ENCODE data around the gene C2orf69. TPM values are rescaled to one million over a fixed set of nuclear protein-coding genes. Genes with fewer than 3 reads are reported as not detected.

Gene C2orf69
- 8.7 TPM for total RNA-seq
- long read RNA-seq, transcript C2orf69-201 (2 exons, 3,728 nt), result major isoform, 28 of 30 reads
- long read RNA-seq, partial matches to known transcripts, result 0 of 30 reads
- long read RNA-seq, other reads (novel, unspliced or antisense), result 2 of 30 reads

GRCh38 chr2:199911052-199911876 is at the start of gene C2orf69:
Gene C2orf69 (plus strand): TSS chr2:199911293. CDS start chr2:199911439, 146 bp downstream.
- intact Hi-C loops (cut with DNase I), result loop anchor here (5.0 kb wide), 2 partner anchors 46 to 396 kb away; partner anchors contain the start of genes MAIP1, SPATS2L and TYW5
- peak; percentile 97 for DNase-seq (ENCODE audit: low spot score)

GRCh38 chr2:199862788-199863187 is 48.3 kb upstream of the C2orf69 start:
- intact Hi-C loops (cut with DNase I), result no loop called here
- DNase-seq (ENCODE audit: low spot score), result no peak

- intact Hi-C loops (cut with DNase I), result no loop called here
- DNase-seq (ENCODE audit: low spot score), result no peak
Measured at GRCh38 chr2:199865905-199866304, 45.2 kb upstream of the C2orf69 start.

GRCh38 chr2:199868431-199869226 is 42.5 kb upstream of the C2orf69 start:
- intact Hi-C loops (cut with DNase I), result no loop called here
- no peak for DNase-seq (ENCODE audit: low spot score)

GRCh38 chr2:199869227-199869541 is 41.9 kb upstream of the C2orf69 start:
- intact Hi-C loops (cut with DNase I), result no loop called here
- no peak for DNase-seq (ENCODE audit: low spot score)

GRCh38 chr2:199869653-199870052 is 41.4 kb upstream of the C2orf69 start:
- no peak for DNase-seq (ENCODE audit: low spot score)
- intact Hi-C loops (cut with DNase I), result no loop called here

GRCh38 chr2:199870581-199870980 is 40.5 kb upstream of the C2orf69 start:
- intact Hi-C loops (cut with DNase I), result no loop called here
- DNase-seq (ENCODE audit: low spot score), result no peak

GRCh38 chr2:199874209-199874608 is 36.9 kb upstream of the C2orf69 start:
- intact Hi-C loops (cut with DNase I), result no loop called here
- no peak for DNase-seq (ENCODE audit: low spot score)

- intact Hi-C loops (cut with DNase I), result no loop called here
- DNase-seq (ENCODE audit: low spot score), result no peak
Measured at GRCh38 chr2:199875400-199875799, 35.7 kb upstream of the C2orf69 start.

GRCh38 chr2:199882667-199883066 is 28.4 kb upstream of the C2orf69 start:
- no peak for DNase-seq (ENCODE audit: low spot score)
- intact Hi-C loops (cut with DNase I), result no loop called here

GRCh38 chr2:199883474-199884212 is 27.4 kb upstream of the C2orf69 start:
- intact Hi-C loops (cut with DNase I), result no loop called here
- DNase-seq (ENCODE audit: low spot score), result no peak

GRCh38 chr2:199895406-199895805 is 15.7 kb upstream of the C2orf69 start:
- intact Hi-C loops (cut with DNase I), result no loop called here
- no peak for DNase-seq (ENCODE audit: low spot score)

GRCh38 chr2:199896617-199897016 is 14.5 kb upstream of the C2orf69 start:
- DNase-seq (ENCODE audit: low spot score), result no peak
- intact Hi-C loops (cut with DNase I), result no loop called here

GRCh38 chr2:199901942-199902341 is 9.2 kb upstream of the C2orf69 start:
- intact Hi-C loops (cut with DNase I), result no loop called here
- no peak for DNase-seq (ENCODE audit: low spot score)

- intact Hi-C loops (cut with DNase I), result no loop called here
- no peak for DNase-seq (ENCODE audit: low spot score)
Measured at GRCh38 chr2:199902486-199903110, 8.5 kb upstream of the C2orf69 start.

- no peak for DNase-seq (ENCODE audit: low spot score)
- intact Hi-C loops (cut with DNase I), result no loop called here
Measured at GRCh38 chr2:199903111-199903510, 8.0 kb upstream of the C2orf69 start.

GRCh38 chr2:199907008-199907714 is 3.9 kb upstream of the C2orf69 start:
- DNase-seq (ENCODE audit: low spot score), result no peak
- intact Hi-C loops (cut with DNase I), result no loop called here

- intact Hi-C loops (cut with DNase I), result loop anchor here (5.0 kb wide), 2 partner anchors 47 to 397 kb away; partner anchors contain the start of genes MAIP1, SPATS2L and TYW5
- no peak for DNase-seq (ENCODE audit: low spot score)
Measured at GRCh38 chr2:199910338-199911051, 598 bp upstream of the C2orf69 start.
